HepG2 (cell line): ENCODE results near the gene GRHPR. TPM values are rescaled to one million over a fixed set of nuclear protein-coding genes. Genes with fewer than 3 reads are reported as not detected.

Source experiments
- GFI1 ChIP-seq: sonication (generic); formaldehyde crosslinking; IDR thresholded peaks from 2 replicates; pipeline ENCODE4 v1.5.0; 2020; ENCODE audit warnings: missing genetic modification reagents, mild to moderate bottlenecking, borderline replicate concordance
- GTF3A ChIP-seq: sonication (generic); formaldehyde crosslinking; conservative IDR thresholded peaks from 2 replicates; pipeline ENCODE4 v1.4.0; 2020; ENCODE audit warnings: mild to moderate bottlenecking, missing genetic modification reagents
- IKZF5 ChIP-seq: IDR thresholded peaks from 2 replicates; pipeline ENCODE4 v1.6.1; 2018; ENCODE audit warnings: missing genetic modification reagents, mild to moderate bottlenecking, missing compliant biosample characterization
- IRF2 ChIP-seq: IDR thresholded peaks from 2 replicates; pipeline ENCODE4 v1.6.1; 2018; ENCODE audit warnings: missing genetic modification reagents, missing compliant biosample characterization
- ISX ChIP-seq: sonication (generic); formaldehyde crosslinking; conservative IDR thresholded peaks from 2 replicates; pipeline ENCODE4 v1.5.0; 2020; ENCODE audit warnings: missing genetic modification reagents
- KAT8 ChIP-seq: IDR thresholded peaks from 2 replicates; pipeline ENCODE4 v1.6.1; 2016; ENCODE audit warnings: missing genetic modification reagents, missing compliant biosample characterization
- KDM3A ChIP-seq: IDR thresholded peaks from 2 replicates; pipeline ENCODE4 v1.6.1; 2018; ENCODE audit warnings: low read depth, missing compliant biosample characterization
- MEIS2 ChIP-seq: sonication (generic); formaldehyde crosslinking; IDR thresholded peaks from 2 replicates; pipeline ENCODE4 v1.9.0; 2021; ENCODE audit warnings: mild to moderate bottlenecking, missing genetic modification reagents
- MYC ChIP-seq: sonication (generic); formaldehyde crosslinking; IDR thresholded peaks from 2 replicates; pipeline ENCODE4 v1.9.0; 2021; ENCODE audit warnings: missing genetic modification reagents, borderline replicate concordance
- RBAK ChIP-seq: sonication (generic); formaldehyde crosslinking; IDR thresholded peaks from 2 replicates; pipeline ENCODE4 v1.5.1; 2020; ENCODE audit warnings: mild to moderate bottlenecking, missing genetic modification reagents
- RBM22 ChIP-seq: fragments of 200-400 bp; formaldehyde crosslinking; optimal IDR thresholded peaks from 2 replicates; pipeline ENCODE3; 2017; ENCODE audit warnings: mild to moderate bottlenecking, low read length, moderate library complexity
- SPEN ChIP-seq: sonication (generic); formaldehyde crosslinking; IDR thresholded peaks from 2 replicates; pipeline ENCODE4 v1.5.1; 2020; ENCODE audit warnings: low read depth, mild to moderate bottlenecking, missing genetic modification reagents
- TFAP4 ChIP-seq: sonication (generic); IDR thresholded peaks from 2 replicates; pipeline ENCODE4 v1.6.1; 2016; ENCODE audit warnings: low read depth, borderline replicate concordance
- YY1 ChIP-seq: IDR thresholded peaks from 2 replicates; pipeline ENCODE4 v1.6.1; 2011; ENCODE audit warnings: low read length, low read depth, moderate library complexity, mild to moderate bottlenecking; ENCODE audit not compliant: insufficient read depth, insufficient replicate concordance
- ZBTB14 ChIP-seq: sonication (generic); formaldehyde crosslinking; IDR thresholded peaks from 2 replicates; pipeline ENCODE4 v1.4.0; 2020; ENCODE audit warnings: missing genetic modification reagents
- ZMAT3 ChIP-seq: sonication (generic); formaldehyde crosslinking; conservative IDR thresholded peaks from 2 replicates; pipeline ENCODE4 v1.7.0; 2021; ENCODE audit warnings: missing genetic modification reagents
- ZNF12 ChIP-seq: sonication (generic); formaldehyde crosslinking; IDR thresholded peaks from 2 replicates; pipeline ENCODE4 v1.5.0; 2020; ENCODE audit warnings: missing genetic modification reagents
- ZNF318 ChIP-seq: sonication (generic); formaldehyde crosslinking; IDR thresholded peaks from 2 replicates; pipeline ENCODE4 v1.4.0; 2020; ENCODE audit warnings: mild to moderate bottlenecking, missing genetic modification reagents
- polyA plus RNA-seq, 8 experiments: library from polyadenylated mRNA; depleted of rRNA in 3 of 8; stranded (reverse) in 7 of 8; unstranded in 1 of 8; fragments of >200 nt; fragmentation: Illumina TruSeq in 4 of 8; extraction: Trizol in 4 of 8; gene quantifications; 2 replicates each; pipeline versions ENCODE4 v1.2.1 to v1.2.3, GENCODE V29; 2011 to 2016; ENCODE audit warnings: low read depth in 4 of 8, missing spikeins in 1 of 8, mixed read lengths in 1 of 8; ENCODE audit not compliant: insufficient read depth in 1 of 8
- total RNA-seq, 5 experiments: library from RNA; depleted of rRNA; stranded (reverse); fragments of >200 nt; fragmentation: Illumina TruSeq; extraction: Trizol; gene quantifications; 2 replicates each; pipeline ENCODE4 v1.2.3, GENCODE V29; 2016; ENCODE audit warnings: low read depth in 1 of 5

Gene GRHPR
- total and polyA plus RNA-seq, 2 of the 13 experiments (the other 11 are each of a cell fraction or from before 2014, with no cell fraction given) = 113 to 115 TPM

- peak; percentile 76; the same call in 1 of the 2 replicates for TF ChIP-seq ZNF318
- TF ChIP-seq ISX = 0 out of 2 replicates have a peak, but pooled peaks have one; percentile 26
- no peak for TF ChIP-seq KDM3A (CRISPR knock-in tag)
- TF ChIP-seq IKZF5 (CRISPR knock-in tag) = no peak; the same call in 1 of the 2 replicates
- TF ChIP-seq GTF3A (CRISPR knock-in tag) = peak; percentile 96
- TF ChIP-seq SPEN (CRISPR knock-in tag) = peak; percentile 68
- no peak for TF ChIP-seq ZNF12
- TF ChIP-seq MYC (CRISPR knock-in tag) = peak; percentile 93; the same call in 1 of the 2 replicates
- no peak for TF ChIP-seq IRF2 (CRISPR knock-in tag)
- TF ChIP-seq GFI1 (CRISPR knock-in tag) = no peak
- no peak for TF ChIP-seq RBM22
- peak; percentile 60 for TF ChIP-seq KAT8 (CRISPR knock-in tag)
- no peak for TF ChIP-seq MEIS2 (CRISPR knock-in tag)
- no peak for TF ChIP-seq ZBTB14
- TF ChIP-seq RBAK (CRISPR knock-in tag) = no peak
- TF ChIP-seq ZMAT3 (CRISPR knock-in tag) = peak; percentile 92
- TF ChIP-seq YY1 = peak; percentile 73
- peak; percentile 45; the same call in 1 of the 2 replicates for TF ChIP-seq TFAP4
Measured at GRCh38 chr9:37485389-37486255, 63.1 kb downstream of the GRHPR start, which contains the start of gene POLR1E (continued).
